Esophagus (tissue), 2 donors: Measurements from ENCODE around the gene COG1. TPM values are rescaled to one million over a fixed set of nuclear protein-coding genes. Genes with fewer than 3 reads are reported as not detected.

Experiments used
- H3K27ac ChIP-seq, 2 donors: one replicate each; pipeline ENCODE4 v1.5.1; 2013; ENCODE audit warnings: low read depth in 2 of 2, mild to moderate bottlenecking in 2 of 2, inconsistent platforms in 1 of 2, low read length in 1 of 2, moderate library complexity in 1 of 2
- H3K27me3 ChIP-seq, 2 donors: one replicate each; pipeline ENCODE4 v1.6.1; 2013; ENCODE audit warnings: low read length in 2 of 2, control low read depth in 1 of 2, mild to moderate bottlenecking in 1 of 2; ENCODE audit not compliant: insufficient read depth in 2 of 2, control insufficient read depth in 1 of 2
- H3K36me3 ChIP-seq, 2 donors: one replicate each; pipeline ENCODE4 v1.6.1; 2013; ENCODE audit warnings: low read length in 1 of 2; ENCODE audit not compliant: control insufficient read depth in 2 of 2, insufficient read depth in 2 of 2
- H3K4me1 ChIP-seq, 2 donors: one replicate each; pipeline ENCODE4 v1.6.1; 2013; ENCODE audit warnings: low read length in 1 of 2; ENCODE audit not compliant: control insufficient read depth in 2 of 2, insufficient read depth in 2 of 2
- H3K4me3 ChIP-seq, 2 donors: one replicate each; pipeline ENCODE4 v1.5.1; 2013; ENCODE audit warnings: low read length in 2 of 2, mild to moderate bottlenecking in 2 of 2, low read depth in 1 of 2, moderate library complexity in 1 of 2
- H3K9me3 ChIP-seq, 2 donors: one replicate each; pipeline ENCODE4 v1.6.1; 2013; ENCODE audit warnings: mild to moderate bottlenecking in 2 of 2, low read depth in 1 of 2, low read length in 1 of 2, moderate library complexity in 1 of 2; ENCODE audit not compliant: control insufficient read depth in 2 of 2, insufficient read depth in 1 of 2
- WGBS, 2 donors: extraction: QIAGEN DNeasy Blood & Tissue Kit; methylation state at CpG; one replicate each; pipeline ENCODE4 v1.1.7; 2013; 5-methylcytosine and 5-hydroxymethylcytosine counted together
- polyA plus RNA-seq, 2 donors: library from polyadenylated mRNA; stranded (reverse); fragments of 200-250 nt; gene quantifications; one replicate each; pipeline ENCODE4 v1.2.3, GENCODE V29; 2013
- donor health status: healthy with polysubstance abuse.
- donor health status: Bipolar disorder and iron deficiency.

The COG1 gene
- polyA plus RNA-seq, 2 donors = 11.0 to 13.0 TPM

GRCh38 chr17:73234736-73235135, 41.9 kb downstream of the COG1 start:
- Histone ChIP-seq H3K27me3 (no peaks in the 10 kb centered on the region), H3K27ac (no peak overlapping the region), H3K4me3 (no peak overlapping the region), H3K9me3 (no peaks in the 10 kb centered on the region), H3K36me3 (peaks cover 0 to 5% of the 10 kb centered on the region in 2 donors), H3K4me1 (peaks cover 0 to 5% of the 10 kb centered on the region in 2 donors)
- 86 to 92% methylated on average over 10 of the region's 10 CpGs for WGBS, 2 donors

GRCh38 chr17:73237714-73238113, 44.9 kb downstream of the COG1 start:
- H3K4me3 ChIP-seq = no peak overlapping the region
- no peaks in the 10 kb centered on the region for H3K27me3 ChIP-seq
- peaks cover 4 to 5% of the 10 kb centered on the region in 2 donors for H3K36me3 ChIP-seq
- no peaks in the 10 kb centered on the region for H3K9me3 ChIP-seq
- peaks cover 0 to 5% of the 10 kb centered on the region in 2 donors for H3K4me1 ChIP-seq
- 70 to 73% methylated on average over 6 of the region's 6 CpGs for WGBS, 2 donors
- no peak overlapping the region for H3K27ac ChIP-seq

GRCh38 chr17:73240561-73240960, 47.7 kb downstream of the COG1 start:
- no peaks in the 10 kb centered on the region for H3K9me3 ChIP-seq
- peaks cover 5% of the 10 kb centered on the region in 2 donors for H3K36me3 ChIP-seq
- no peaks in the 10 kb centered on the region for H3K27me3 ChIP-seq
- WGBS, 2 donors = 68 to 75% methylated on average over 2 of the region's 2 CpGs
- H3K4me3 ChIP-seq = no peak overlapping the region
- H3K4me1 ChIP-seq = no peaks in the 10 kb centered on the region
- no peak overlapping the region for H3K27ac ChIP-seq

- WGBS, 2 donors = 83 to 86% methylated on average over 2 of the region's 2 CpGs
- Histone ChIP-seq H3K4me3 (no peak overlapping the region), H3K27ac (no peak overlapping the region), H3K36me3 (peaks cover 0 to 2% of the 10 kb centered on the region in 2 donors), H3K4me1 (no peaks in the 10 kb centered on the region), H3K27me3 (no peaks in the 10 kb centered on the region), H3K9me3 (no peaks in the 10 kb centered on the region)
These were observed 54.9 kb downstream of the COG1 start for GRCh38 chr17:73247726-73248125.

DNA sequence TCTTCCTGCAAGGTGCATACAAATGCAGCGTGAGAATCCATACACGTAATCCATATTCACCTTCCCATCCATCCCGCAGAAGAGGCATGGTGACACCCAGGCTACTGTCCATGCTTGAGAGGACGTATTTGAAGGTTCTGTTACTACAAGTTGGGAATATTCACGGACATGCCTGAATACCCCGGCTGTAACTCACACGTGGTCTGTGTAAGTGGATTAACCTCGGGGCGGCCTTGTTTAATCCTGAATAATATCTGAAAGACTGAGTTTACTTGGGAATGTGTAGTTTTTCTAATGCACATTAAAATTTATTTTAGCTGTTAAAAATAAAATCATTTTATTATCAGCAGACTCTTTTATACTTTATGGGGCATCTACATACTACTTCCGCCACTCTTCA, 55.7 kb downstream of the COG1 start:
- Histone ChIP-seq H3K36me3 (peaks cover 0 to 2% of the 10 kb centered on the region in 2 donors), H3K4me3 (no peak overlapping the region), H3K4me1 (no peaks in the 10 kb centered on the region), H3K27me3 (no peaks in the 10 kb centered on the region), H3K27ac (no peak overlapping the region), H3K9me3 (no peaks in the 10 kb centered on the region)
- 82 to 88% methylated on average over 10 of the region's 10 CpGs for WGBS, 2 donors

DNA sequence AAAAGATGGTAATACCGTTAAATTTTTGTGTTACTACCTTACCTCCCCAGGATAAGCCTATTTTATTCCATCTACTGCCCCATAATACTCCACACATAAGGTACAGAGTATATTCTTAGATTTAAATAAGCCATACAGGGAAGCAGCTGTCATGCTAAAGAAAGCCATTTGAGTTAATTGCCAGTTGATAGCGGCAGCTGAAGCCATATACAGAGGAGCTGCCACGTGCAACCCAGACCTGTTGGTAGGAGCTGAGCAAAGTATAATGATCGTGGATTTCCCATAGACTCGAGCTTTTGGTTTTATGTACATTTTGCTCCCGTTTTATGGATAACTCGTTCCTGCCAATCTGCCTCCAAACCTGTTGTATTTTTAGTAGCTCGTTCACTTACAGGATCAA, 56.8 kb downstream of the COG1 start:
- Histone ChIP-seq H3K27ac (no peak overlapping the region), H3K9me3 (no peaks in the 10 kb centered on the region), H3K27me3 (no peaks in the 10 kb centered on the region), H3K36me3 (peaks cover 0 to under 1% of the 10 kb centered on the region in 2 donors), H3K4me1 (no peaks in the 10 kb centered on the region), H3K4me3 (no peak overlapping the region)
- WGBS, 2 donors = 84 to 85% methylated on average over 8 of the region's 8 CpGs

GRCh38 chr17:73250851-73251640, 58.2 kb downstream of the COG1 start:
- Histone ChIP-seq H3K36me3 (no peaks in the 10 kb centered on the region), H3K27me3 (no peaks in the 10 kb centered on the region), H3K4me1 (no peaks in the 10 kb centered on the region), H3K4me3 (no peak overlapping the region), H3K9me3 (no peaks in the 10 kb centered on the region), H3K27ac (no peak overlapping the region)
- 78 to 79% methylated on average over 10 of the region's 10 CpGs for WGBS, 2 donors

- Histone ChIP-seq H3K27ac (no peak overlapping the region), H3K4me3 (no peak overlapping the region), H3K27me3 (no peaks in the 10 kb centered on the region), H3K4me1 (no peaks in the 10 kb centered on the region), H3K36me3 (no peaks in the 10 kb centered on the region), H3K9me3 (no peaks in the 10 kb centered on the region)
- WGBS, 2 donors = 78 to 86% methylated on average over 8 of the region's 8 CpGs
These were observed 59.0 kb downstream of the COG1 start for GRCh38 chr17:73251871-73252270.

DNA sequence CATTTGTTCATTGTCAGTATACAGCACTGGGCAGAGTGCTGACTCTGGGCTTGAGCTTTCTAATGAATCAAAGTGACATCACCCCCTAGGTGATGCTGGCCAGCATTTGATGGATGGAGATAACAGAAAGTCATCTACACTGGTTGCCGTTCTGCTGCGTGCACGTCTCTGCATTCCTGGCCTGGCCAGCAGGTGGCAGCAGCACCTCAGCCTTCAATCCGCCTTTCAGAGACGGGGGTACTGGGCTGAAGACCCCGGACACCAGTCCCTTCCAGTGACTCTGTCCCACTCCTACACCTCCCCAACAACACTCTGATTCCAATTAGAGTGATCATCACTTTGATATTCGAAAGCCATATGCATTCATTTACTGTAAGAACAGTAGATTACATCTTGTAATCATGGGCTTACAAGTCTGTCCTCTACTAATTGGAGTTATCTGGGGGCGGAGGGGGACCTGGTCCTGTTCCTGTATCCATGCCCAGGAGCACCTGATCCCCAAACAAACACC, 62.9 kb downstream of the COG1 start:
- Histone ChIP-seq H3K27me3 (no peaks in the 10 kb centered on the region), H3K36me3 (no peaks in the 10 kb centered on the region), H3K27ac (no peak overlapping the region), H3K4me1 (no peaks in the 10 kb centered on the region), H3K9me3 (no peaks in the 10 kb centered on the region), H3K4me3 (no peak overlapping the region)
- 5% methylated on average over 8 of the region's 8 CpGs for WGBS, 2 donors

DNA sequence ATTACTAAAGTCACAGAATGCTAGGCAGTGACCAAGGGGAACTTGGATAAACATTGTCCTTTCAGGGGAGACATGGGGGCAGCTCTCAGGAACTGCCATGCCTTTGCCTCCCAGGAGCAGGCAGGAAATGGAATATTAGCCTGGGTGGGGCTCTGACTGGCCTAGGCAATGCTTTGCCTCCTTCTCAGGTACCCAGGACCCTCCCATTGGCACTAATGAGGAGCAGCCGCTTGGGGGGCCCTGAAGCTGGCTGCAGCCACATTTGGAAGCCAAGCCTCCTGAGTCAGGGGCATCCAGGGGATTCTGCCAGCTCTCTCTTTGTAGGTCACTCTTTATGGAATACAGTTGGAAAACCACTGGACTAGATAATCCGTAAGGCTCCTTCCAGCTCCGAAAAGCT, 63.4 kb downstream of the COG1 start:
- H3K27ac ChIP-seq = no peak overlapping the region
- WGBS, 2 donors = 90 to 95% methylated on average over 3 of the region's 3 CpGs
- H3K4me3 ChIP-seq = no peak overlapping the region
- H3K27me3 ChIP-seq = no peaks in the 10 kb centered on the region
- H3K4me1 ChIP-seq = no peaks in the 10 kb centered on the region
- no peaks in the 10 kb centered on the region for H3K36me3 ChIP-seq
- no peaks in the 10 kb centered on the region for H3K9me3 ChIP-seq
